B cell (primary cell): ENCODE data around the gene RAB11FIP3. TPM values are rescaled to one million over a fixed set of nuclear protein-coding genes. Genes with fewer than 3 reads are reported as not detected.

Experiments
- ATAC-seq: fragments of 200-7000 bp; cut with Tn5 transposase; one replicate; pipeline ENCODE4 v1.10.0; 2021; ENCODE audit warnings: low read depth, mild to moderate bottlenecking, moderate number of reproducible peaks, moderate library complexity
- CTCF ChIA-PET: fragments of 350-600 bp; sonication (Branson Sonifier 250); formaldehyde crosslinking; loops from one replicate; lab custom pipeline; 2021; ENCODE audit warnings: antibody characterized with exemption, inconsistent platforms; lab: Charles Lee
- POLR2A ChIA-PET: fragments of 350-600 bp; sonication (Branson Sonifier 250); formaldehyde crosslinking; loops from one replicate; lab custom pipeline; 2021; ENCODE audit warnings: antibody characterized with exemption; lab: Charles Lee
- DNase-seq: peaks from one replicate; pipeline ENCODE4 v3.0.0; 2013
- H2AFZ ChIP-seq: 2 replicates; pipeline ENCODE4 v1.6.1; 2012; ENCODE audit warnings: mild to moderate bottlenecking, low read depth, low read length; ENCODE audit not compliant: insufficient read depth, poor library complexity, severe bottlenecking
- H3K27ac ChIP-seq, 2 donors: 1 replicate in 1 of 2; 2 replicates in 1 of 2; pipeline ENCODE4 v1.5.1; 2012 to 2013; ENCODE audit warnings: low read length in 2 of 2, mild to moderate bottlenecking in 2 of 2, moderate library complexity in 1 of 2
- H3K27me3 ChIP-seq, 4 experiments: fragments of 200-600 bp in 1 of 4; sonication (generic) in 1 of 4; replicated peaks in 1 of 4; 1 replicate in 2 of 4; 2 replicates in 2 of 4; pipeline versions ENCODE4 v1.6.1 to v1.7.0; 2013 to 2016; ENCODE audit warnings: low read length in 3 of 4, mild to moderate bottlenecking in 2 of 4, mixed read lengths in 1 of 4, moderate library complexity in 1 of 4; ENCODE audit not compliant: insufficient read depth in 4 of 4, control insufficient read depth in 3 of 4; ENCODE audit errors: control extremely low read depth in 1 of 4
- H3K36me3 ChIP-seq, 2 experiments: replicated peaks in 1 of 2; 1 replicate in 1 of 2; 2 replicates in 1 of 2; pipeline versions ENCODE4 v1.6.1 to v1.7.1; 2013; ENCODE audit warnings: low read length in 1 of 2; ENCODE audit not compliant: insufficient read depth in 2 of 2, control insufficient read depth in 1 of 2; ENCODE audit errors: control extremely low read depth in 1 of 2, extremely low read depth in 1 of 2
- H3K4me1 ChIP-seq, 2 donors: fragments of 200-600 bp in 1 of 2; sonication (generic) in 1 of 2; 1 replicate in 1 of 2; 2 replicates in 1 of 2; pipeline versions ENCODE4 v1.5.1 to v1.6.1; 2013 to 2017; ENCODE audit warnings: low read length in 2 of 2; ENCODE audit not compliant: control insufficient read depth in 2 of 2, insufficient read depth in 2 of 2
- H3K4me2 ChIP-seq: replicated peaks from 2 replicates; pipeline ENCODE3; 2012; ENCODE audit warnings: mild to moderate bottlenecking, low read depth, low read length; ENCODE audit not compliant: poor library complexity, severe bottlenecking
- H3K4me3 ChIP-seq, 5 experiments: fragments of 200-600 bp in 1 of 5; sonication (generic) in 1 of 5; 1 replicate in 3 of 5; 2 replicates in 2 of 5; pipeline versions ENCODE4 v1.5.1 to v1.7.0; 2011 to 2016; ENCODE audit warnings: low read length in 4 of 5, mild to moderate bottlenecking in 4 of 5, low read depth in 2 of 5, control low read depth in 1 of 5, moderate library complexity in 1 of 5; ENCODE audit not compliant: insufficient read depth in 1 of 5; ENCODE audit errors: control extremely low read depth in 1 of 5, extremely low read depth in 1 of 5
- H3K79me2 ChIP-seq: fragments of 200-600 bp; sonication (generic); one replicate; pipeline ENCODE4 v1.6.0; 2016; ENCODE audit warnings: low read length; ENCODE audit not compliant: control insufficient read depth, insufficient read depth
- H3K9ac ChIP-seq: fragments of 200-600 bp; sonication (generic); 2 replicates; pipeline ENCODE4 v1.6.1; 2017; ENCODE audit warnings: mild to moderate bottlenecking, low read length, moderate library complexity
- H3K9me3 ChIP-seq, 3 donors: one replicate each; pipeline versions ENCODE4 v1.6.1 to v1.7.1; 2013; ENCODE audit warnings: low read length in 2 of 3; ENCODE audit not compliant: control insufficient read depth in 2 of 3, insufficient read depth in 1 of 3; ENCODE audit errors: control extremely low read depth in 1 of 3
- H4K20me1 ChIP-seq: 2 replicates; pipeline ENCODE4 v1.6.0; 2012; ENCODE audit warnings: mild to moderate bottlenecking, low read length; ENCODE audit not compliant: insufficient read depth, control insufficient read depth, poor library complexity, severe bottlenecking
- H3K27ac Mint-ChIP-seq: one replicate; pipeline ENCODE4 v1.8.0; 2021; ENCODE audit warnings: mixed read lengths
- H3K27me3 Mint-ChIP-seq: one replicate; pipeline ENCODE4 v1.8.0; 2021; ENCODE audit warnings: mixed read lengths
- H3K4me1 Mint-ChIP-seq: one replicate; pipeline ENCODE4 v1.8.0; 2021; ENCODE audit warnings: mixed read lengths
- H3K4me3 Mint-ChIP-seq: one replicate; pipeline ENCODE4 v1.8.0; 2021; ENCODE audit warnings: mixed read lengths
- H3K9me3 Mint-ChIP-seq: one replicate; pipeline ENCODE4 v1.8.0; 2022; ENCODE audit warnings: mixed read lengths; ENCODE audit not compliant: insufficient read depth
- CTCF ChIP-seq: fragments of 200-600 bp; IDR thresholded peaks from one replicate; pipeline ENCODE4 v1.8.0; 2022; ENCODE audit warnings: antibody characterized with exemption, mild to moderate bottlenecking
- EZH2 ChIP-seq: IDR thresholded peaks from 2 replicates; pipeline ENCODE4 v1.6.1; 2012; ENCODE audit warnings: borderline replicate concordance, low read depth, mild to moderate bottlenecking, moderate library complexity, low read length; ENCODE audit not compliant: insufficient read depth, poor library complexity, severe bottlenecking
- WGBS: methylation state at CpG from one replicate; pipeline ENCODE4 v1.1.5; 2013; ENCODE audit warnings: missing lambda C conversion rate; ENCODE audit not compliant: insufficient coverage; 5-methylcytosine and 5-hydroxymethylcytosine counted together
- intact Hi-C: fragments of 100-400 bp; cut with micrococcal nuclease; formaldehyde crosslinking; loops from one replicate; pipeline ENCODE4 v1.10.0; 2022
- polyA plus RNA-seq: library from polyadenylated mRNA; depleted of rRNA; stranded (reverse); fragments of >200 nt; gene quantifications from 2 replicates; pipeline ENCODE4 v1.2.3, GENCODE V29; 2012
- total RNA-seq, 2 donors: library from RNA; stranded (reverse); fragments of 120-200 nt in 1 of 2; gene quantifications; 1 replicate in 1 of 2; 2 replicates in 1 of 2; pipeline versions ENCODE4 v1.2.3 to v1.2.4, GENCODE V29; 2013 to 2022

RAB11FIP3 gene
- total and polyA plus RNA-seq, 2 donors (not counting 1 experiment from before 2014, with no cell fraction given), result 24.3 to 57.2 TPM

GRCh38 chr16:507996-508395 is 82.5 kb downstream of the RAB11FIP3 start:
- Mint-ChIP-seq H3K27me3 (no peaks in the 10 kb centered on the region), H3K9me3 (no peaks in the 10 kb centered on the region), H3K4me3 (no peak overlapping the region), H3K4me1 (no peaks in the 10 kb centered on the region), H3K27ac (no peak overlapping the region)
- ATAC-seq (no peak), DNase-seq (no peak)
- TF ChIP-seq EZH2 (no peak), CTCF (no peak)
- ChIA-PET CTCF (no interaction called here), POLR2A (no interaction called here)
- H3K27me3 ChIP-seq, result no peaks in the 10 kb centered on the region
- H3K4me3 ChIP-seq, result no peak overlapping the region
- WGBS, result 89% methylated on average over 3 of the region's 6 CpGs
- H3K4me2 ChIP-seq, result no peak overlapping the region
- H3K36me3 ChIP-seq, result no peaks in the 10 kb centered on the region
- H3K4me1 ChIP-seq, result no peaks in the 10 kb centered on the region
- H3K9ac ChIP-seq, result no peak overlapping the region
- H3K27ac ChIP-seq, result no peak overlapping the region
- no peaks in the 10 kb centered on the region for H4K20me1 ChIP-seq
- no peaks in the 10 kb centered on the region for H3K9me3 ChIP-seq
- H2AFZ ChIP-seq, result no peak overlapping the region
- no peaks in the 10 kb centered on the region for H3K79me2 ChIP-seq
- intact Hi-C loops, result no loop called here

- H3K9me3 ChIP-seq, result no peaks in the 10 kb centered on the region
- no peak for TF ChIP-seq CTCF
- TF ChIP-seq EZH2, result no peak
- no peaks in the 10 kb centered on the region for H4K20me1 ChIP-seq
- ATAC-seq, result no peak
- CTCF ChIA-PET, result no interaction called here
- no peaks in the 10 kb centered on the region for H3K79me2 ChIP-seq
- Mint-ChIP-seq H3K4me3 (no peak overlapping the region), H3K4me1 (no peaks in the 10 kb centered on the region), H3K9me3 (no peaks in the 10 kb centered on the region), H3K27ac (no peak overlapping the region), H3K27me3 (no peaks in the 10 kb centered on the region)
- DNase-seq, result no peak
- no peak overlapping the region for H3K9ac ChIP-seq
- no peaks in the 10 kb centered on the region for H3K27me3 ChIP-seq
- H3K4me1 ChIP-seq, result no peaks in the 10 kb centered on the region
- WGBS, result 92% methylated on average over 18 of the region's 18 CpGs
- H3K36me3 ChIP-seq, result no peaks in the 10 kb centered on the region
- no peak overlapping the region for H3K4me3 ChIP-seq
- POLR2A ChIA-PET, result no interaction called here
- H3K27ac ChIP-seq, result no peak overlapping the region
- H3K4me2 ChIP-seq, result no peak overlapping the region
- intact Hi-C loops, result no loop called here
- H2AFZ ChIP-seq, result no peak overlapping the region
Observed at GRCh38 chr16:508884-509736, 83.7 kb downstream of the RAB11FIP3 start.
